HG02973 (cell line): ENCODE data around the gene OR6K6.

ENCODE experiments used
- ATAC-seq: cut with Tn5 transposase; IDR thresholded peaks from one replicate; pipeline ENCODE4 v1.9.1; 2021; ENCODE audit warnings: moderate library complexity; ENCODE audit not compliant: unreplicated experiment

The OR6K6 gene

GRCh38 chr1:158754420-158754819 lies at the start of gene OR6K6:
Gene OR6K6 (plus strand): TSS chr1:158754720. CDS start chr1:158754888, 168 bp downstream.
- no peak for ATAC-seq

GRCh38 chr1:158706096-158706495 lies 48.4 kb upstream of the OR6K6 start:
- no peak for ATAC-seq

GRCh38 chr1:158711098-158711497 lies 43.4 kb upstream of the OR6K6 start:
- ATAC-seq, result no peak

- no peak for ATAC-seq
Observed at GRCh38 chr1:158714754-158715153, 39.8 kb upstream of the OR6K6 start.

GRCh38 chr1:158716335-158716734 lies 38.2 kb upstream of the OR6K6 start:
- ATAC-seq, result no peak

GRCh38 chr1:158717344-158717743 lies 37.2 kb upstream of the OR6K6 start:
- ATAC-seq, result no peak

GRCh38 chr1:158719664-158720063 lies 34.9 kb upstream of the OR6K6 start:
- no peak for ATAC-seq

- no peak for ATAC-seq
Observed at GRCh38 chr1:158720620-158721019, 33.9 kb upstream of the OR6K6 start, which contains the start of gene OR6K3. Gene OR6K3 (minus strand): TSS chr1:158720720. CDS start chr1:158718115, 2,605 bp downstream.

GRCh38 chr1:158724442-158724841 lies 30.1 kb upstream of the OR6K6 start:
- ATAC-seq, result no peak

GRCh38 chr1:158728510-158729225 lies 25.9 kb upstream of the OR6K6 start:
- no peak for ATAC-seq

- no peak for ATAC-seq
Observed at GRCh38 chr1:158730453-158730852, 24.1 kb upstream of the OR6K6 start.

GRCh38 chr1:158731707-158732106 lies 22.8 kb upstream of the OR6K6 start:
- ATAC-seq, result no peak

GRCh38 chr1:158732524-158732923 lies 22.0 kb upstream of the OR6K6 start:
- ATAC-seq, result no peak

- no peak for ATAC-seq
Observed at GRCh38 chr1:158735848-158736247, 18.7 kb upstream of the OR6K6 start.

GRCh38 chr1:158752155-158752712 lies 2.3 kb upstream of the OR6K6 start:
- ATAC-seq, result no peak

- ATAC-seq, result no peak
Observed at GRCh38 chr1:158771950-158772866, 17.7 kb downstream of the OR6K6 start, which contains the start of gene OR6N1. Gene OR6N1 (minus strand): TSS chr1:158772195. CDS start chr1:158766682, 5,513 bp downstream.

GRCh38 chr1:158781104-158781503 lies 26.6 kb downstream of the OR6K6 start, which contains the start of gene OR6N2:
Gene OR6N2 (minus strand): TSS chr1:158781204. CDS start chr1:158777635, 3,569 bp downstream.
- no peak for ATAC-seq

- peak; percentile 53 for ATAC-seq
Observed at GRCh38 chr1:158793604-158794003, 39.1 kb downstream of the OR6K6 start.

GRCh38 chr1:158794247-158794646 lies 39.7 kb downstream of the OR6K6 start:
- no peak for ATAC-seq

GRCh38 chr1:158798531-158798930 lies 44.0 kb downstream of the OR6K6 start:
- no peak for ATAC-seq

- ATAC-seq, result no peak
Observed at GRCh38 chr1:158799689-158800088, 45.2 kb downstream of the OR6K6 start.
